Heart left ventricle (tissue), 13 donors: ENCODE results near the gene CHCHD3.

ENCODE experiments used
- CTCF ChIP-seq, 12 donors: fragments of 200-600 bp; sonication (generic) in 4 of 12; IDR thresholded peaks; one replicate each; pipeline versions ENCODE4 v1.5.0 to v1.8.0; 2018 to 2022; ENCODE audit warnings: antibody characterized with exemption in 12 of 12, mild to moderate bottlenecking in 5 of 12
- POLR2A ChIP-seq, 2 donors: fragments of 450-650 bp; IDR thresholded peaks; one replicate each; pipeline ENCODE4 v1.6.1; 2017; ENCODE audit warnings: antibody characterized with exemption in 2 of 2, mild to moderate bottlenecking in 2 of 2, moderate library complexity in 2 of 2
- donor health status: ischemic (EF 13 %, LVEDD 7.1; RV severe dilation, severe dysfunction).
- donor health status: DM: no; HTN: yes; CAD: no.
- donor health status: DM: no; HTN: no; CAD: no.
- donor health status: ischemic (EF 25% LVEDD 6.9; RV normal size, moderate dysfunction).
- donor health status: ischemic (EF 25% LVEDD 5.7; RV mildly dilated, moderate dysfunction).
- donor health status: ischemic (EF 35%, LVEDD 5.7; RV mildly dilated, moderate dysfunction).
- donor health status: nonischemic (EF 11% LVEDD 7.7; RV severe dilation, severe dysfunction).
- donor health status: DM: yes; HTN: yes; CAD: no.
- donor health status: PGD.
- donor health status: ischemic (EF 29% LVEDD 5.4; RV normal size, mild dysfunction).
- donor health status: nonischemic (EF 23%, LVEDD 6.1; RV moderate dilation, normal function).

- TF ChIP-seq POLR2A (IDR thresholded peaks at IDR 0.05) (no peak), CTCF (IDR thresholded peaks at IDR 0.05) (no peak)
Observed at GRCh38 chr7:132933072-132933458, 148.8 kb downstream of the CHCHD3 start.
